Measurements from ENCODE around the gene RPAP2.
"Not testable (repeated sequence)": the region's sequence is repeated elsewhere in the genome, so short reads cannot be mapped to it uniquely, and the experiment has no call there.

The RPAP2 gene

GRCh38 chr1:92408825-92409224, 110.0 kb downstream of the RPAP2 start:
- Histone ChIP-seq H3K9me3 (ENCODE audit: control insufficient read depth in 5 of 5, low read length in 5 of 5) (peaks cover 0 to 4% (median 3%) of the 10 kb centered on the region in 5 donors), H3K36me3 (ENCODE audit: control insufficient read depth in 5 of 5, insufficient read depth in 5 of 5, low read length in 5 of 5) (no peaks in the 10 kb centered on the region), H3K4me3 (ENCODE audit: low read depth in 1 of 5, low read length in 5 of 5) (no peak overlapping the region), H3K4me1 (ENCODE audit: control insufficient read depth in 5 of 5, insufficient read depth in 5 of 5, low read length in 5 of 5) (no peaks in the 10 kb centered on the region), H3K27me3 (ENCODE audit: control insufficient read depth in 5 of 5, insufficient read depth in 4 of 5, low read length in 5 of 5) (no peaks in the 10 kb centered on the region), H3K27ac (ENCODE audit: low read depth, low read length) (no peak overlapping the region), H3K9ac (ENCODE audit: low read length in 5 of 5) (no peak overlapping the region)

- Histone ChIP-seq H3K36me3 (ENCODE audit: control insufficient read depth in 5 of 5, insufficient read depth in 5 of 5, low read length in 5 of 5) (no peaks in the 10 kb centered on the region), H3K27ac (ENCODE audit: low read depth, low read length) (no peak overlapping the region), H3K4me1 (ENCODE audit: control insufficient read depth in 5 of 5, insufficient read depth in 5 of 5, low read length in 5 of 5) (no peaks in the 10 kb centered on the region), H3K27me3 (ENCODE audit: control insufficient read depth in 5 of 5, insufficient read depth in 4 of 5, low read length in 5 of 5) (peaks cover 0 to 2% (median 0%) of the 10 kb centered on the region in 5 donors), H3K4me3 (ENCODE audit: low read depth in 1 of 5, low read length in 5 of 5) (no peak overlapping the region), H3K9me3 (ENCODE audit: control insufficient read depth in 5 of 5, low read length in 5 of 5) (no peaks in the 10 kb centered on the region), H3K9ac (ENCODE audit: low read length in 5 of 5) (no peak overlapping the region)
Observed at GRCh38 chr1:92409946-92410549, 111.2 kb downstream of the RPAP2 start.

GRCh38 chr1:92410706-92411105, 111.8 kb downstream of the RPAP2 start:
- H3K36me3 ChIP-seq (ENCODE audit: control insufficient read depth in 5 of 5, insufficient read depth in 5 of 5, low read length in 5 of 5), result no peaks in the 10 kb centered on the region
- H3K9me3 ChIP-seq (ENCODE audit: control insufficient read depth in 5 of 5, low read length in 5 of 5), result no peaks in the 10 kb centered on the region
- peaks cover 0 to 2% (median 0%) of the 10 kb centered on the region in 5 donors for H3K27me3 ChIP-seq (ENCODE audit: control insufficient read depth in 5 of 5, insufficient read depth in 4 of 5, low read length in 5 of 5)
- no peak overlapping the region for H3K9ac ChIP-seq (ENCODE audit: low read length in 5 of 5)
- no peak overlapping the region for H3K4me3 ChIP-seq (ENCODE audit: low read depth in 1 of 5, low read length in 5 of 5)
- H3K4me1 ChIP-seq (ENCODE audit: control insufficient read depth in 5 of 5, insufficient read depth in 5 of 5, low read length in 5 of 5), result no peaks in the 10 kb centered on the region
- H3K27ac ChIP-seq (ENCODE audit: low read depth, low read length), result no peak overlapping the region

- H3K9ac ChIP-seq (ENCODE audit: low read length in 5 of 5), result no peak overlapping the region
- H3K27me3 ChIP-seq (ENCODE audit: control insufficient read depth in 5 of 5, insufficient read depth in 4 of 5, low read length in 5 of 5), result peaks cover 0 to 2% (median 0%) of the 10 kb centered on the region in 5 donors
- no peak overlapping the region for H3K27ac ChIP-seq (ENCODE audit: low read depth, low read length)
- no peaks in the 10 kb centered on the region for H3K36me3 ChIP-seq (ENCODE audit: control insufficient read depth in 5 of 5, insufficient read depth in 5 of 5, low read length in 5 of 5)
- no peaks in the 10 kb centered on the region for H3K4me1 ChIP-seq (ENCODE audit: control insufficient read depth in 5 of 5, insufficient read depth in 5 of 5, low read length in 5 of 5)
- H3K9me3 ChIP-seq (ENCODE audit: control insufficient read depth in 5 of 5, low read length in 5 of 5), result no peaks in the 10 kb centered on the region
- no peak overlapping the region for H3K4me3 ChIP-seq (ENCODE audit: low read depth in 1 of 5, low read length in 5 of 5)
Observed at GRCh38 chr1:92411511-92411910, 112.7 kb downstream of the RPAP2 start.

GRCh38 chr1:92419642-92420041, 120.8 kb downstream of the RPAP2 start:
- Histone ChIP-seq H3K9me3 (ENCODE audit: control insufficient read depth in 5 of 5, low read length in 5 of 5) (no peaks in the 10 kb centered on the region), H3K9ac (ENCODE audit: low read length in 5 of 5) (no peak overlapping the region), H3K27ac (ENCODE audit: low read depth, low read length) (no peak overlapping the region), H3K4me3 (ENCODE audit: low read depth in 1 of 5, low read length in 5 of 5) (no peak overlapping the region), H3K4me1 (ENCODE audit: control insufficient read depth in 5 of 5, insufficient read depth in 5 of 5, low read length in 5 of 5) (no peaks in the 10 kb centered on the region), H3K27me3 (ENCODE audit: control insufficient read depth in 5 of 5, insufficient read depth in 4 of 5, low read length in 5 of 5) (no peaks in the 10 kb centered on the region), H3K36me3 (ENCODE audit: control insufficient read depth in 5 of 5, insufficient read depth in 5 of 5, low read length in 5 of 5) (no peaks in the 10 kb centered on the region)

- H3K4me3 ChIP-seq (ENCODE audit: low read depth in 1 of 5, low read length in 5 of 5), result no peak overlapping the region
- H3K27ac ChIP-seq (ENCODE audit: low read depth, low read length), result no peak overlapping the region
- no peaks in the 10 kb centered on the region for H3K27me3 ChIP-seq (ENCODE audit: control insufficient read depth in 5 of 5, insufficient read depth in 4 of 5, low read length in 5 of 5)
- H3K9ac ChIP-seq (ENCODE audit: low read length in 5 of 5), result no peak overlapping the region
- no peaks in the 10 kb centered on the region for H3K36me3 ChIP-seq (ENCODE audit: control insufficient read depth in 5 of 5, insufficient read depth in 5 of 5, low read length in 5 of 5)
- H3K9me3 ChIP-seq (ENCODE audit: control insufficient read depth in 5 of 5, low read length in 5 of 5), result no peaks in the 10 kb centered on the region
- H3K4me1 ChIP-seq (ENCODE audit: control insufficient read depth in 5 of 5, insufficient read depth in 5 of 5, low read length in 5 of 5), result no peaks in the 10 kb centered on the region
Observed at GRCh38 chr1:92424381-92424780, 125.5 kb downstream of the RPAP2 start.

- H3K4me1 ChIP-seq (ENCODE audit: control insufficient read depth in 5 of 5, insufficient read depth in 5 of 5, low read length in 5 of 5), result no peaks in the 10 kb centered on the region
- H3K27me3 ChIP-seq (ENCODE audit: control insufficient read depth in 5 of 5, insufficient read depth in 4 of 5, low read length in 5 of 5), result no peaks in the 10 kb centered on the region
- H3K4me3 ChIP-seq (ENCODE audit: low read depth in 1 of 5, low read length in 5 of 5), result no peak overlapping the region
- H3K9ac ChIP-seq (ENCODE audit: low read length in 5 of 5), result no peak overlapping the region
- H3K27ac ChIP-seq (ENCODE audit: low read depth, low read length), result no peak overlapping the region
- no peaks in the 10 kb centered on the region for H3K36me3 ChIP-seq (ENCODE audit: control insufficient read depth in 5 of 5, insufficient read depth in 5 of 5, low read length in 5 of 5)
- no peaks in the 10 kb centered on the region for H3K9me3 ChIP-seq (ENCODE audit: control insufficient read depth in 5 of 5, low read length in 5 of 5)
Observed at GRCh38 chr1:92425617-92426016, 126.8 kb downstream of the RPAP2 start.

- H3K9ac ChIP-seq (ENCODE audit: low read length in 5 of 5), result no peak overlapping the region
- H3K27me3 ChIP-seq (ENCODE audit: control insufficient read depth in 5 of 5, insufficient read depth in 4 of 5, low read length in 5 of 5), result no peaks in the 10 kb centered on the region
- no peaks in the 10 kb centered on the region for H3K36me3 ChIP-seq (ENCODE audit: control insufficient read depth in 5 of 5, insufficient read depth in 5 of 5, low read length in 5 of 5)
- H3K4me1 ChIP-seq (ENCODE audit: control insufficient read depth in 5 of 5, insufficient read depth in 5 of 5, low read length in 5 of 5), result no peaks in the 10 kb centered on the region
- no peaks in the 10 kb centered on the region for H3K9me3 ChIP-seq (ENCODE audit: control insufficient read depth in 5 of 5, low read length in 5 of 5)
- H3K4me3 ChIP-seq (ENCODE audit: low read depth in 1 of 5, low read length in 5 of 5), result no peak overlapping the region
- H3K27ac ChIP-seq (ENCODE audit: low read depth, low read length), result no peak overlapping the region
Observed at GRCh38 chr1:92430030-92430429, 131.2 kb downstream of the RPAP2 start.

- H3K9me3 ChIP-seq (ENCODE audit: control insufficient read depth in 5 of 5, low read length in 5 of 5); H3K4me1 ChIP-seq (ENCODE audit: control insufficient read depth in 5 of 5, insufficient read depth in 5 of 5, low read length in 5 of 5); H3K4me3 ChIP-seq (ENCODE audit: low read depth in 1 of 5, low read length in 5 of 5); H3K36me3 ChIP-seq (ENCODE audit: control insufficient read depth in 5 of 5, insufficient read depth in 5 of 5, low read length in 5 of 5); H3K27ac ChIP-seq (ENCODE audit: low read depth, low read length); H3K9ac ChIP-seq (ENCODE audit: low read length in 5 of 5); H3K27me3 ChIP-seq (ENCODE audit: control insufficient read depth in 5 of 5, insufficient read depth in 4 of 5, low read length in 5 of 5): not testable (repeated sequence)
Observed at GRCh38 chr1:92434572-92434971, 135.7 kb downstream of the RPAP2 start.

- H3K4me3 ChIP-seq (ENCODE audit: low read depth in 1 of 5, low read length in 5 of 5), result no peak overlapping the region
Observed at GRCh38 chr1:92439291-92439690, 140.4 kb downstream of the RPAP2 start.

GRCh38 chr1:92441316-92441696, 142.4 kb downstream of the RPAP2 start:
- H3K9me3 ChIP-seq (ENCODE audit: control insufficient read depth in 5 of 5, low read length in 5 of 5), result peaks cover 0 to 4% (median 0%) of the 10 kb centered on the region in 5 donors
- no peaks in the 10 kb centered on the region for H3K36me3 ChIP-seq (ENCODE audit: control insufficient read depth in 5 of 5, insufficient read depth in 5 of 5, low read length in 5 of 5)
- no peak overlapping the region for H3K9ac ChIP-seq (ENCODE audit: low read length in 5 of 5)
- H3K27me3 ChIP-seq (ENCODE audit: control insufficient read depth in 5 of 5, insufficient read depth in 4 of 5, low read length in 5 of 5), result no peaks in the 10 kb centered on the region
- no peaks in the 10 kb centered on the region for H3K4me1 ChIP-seq (ENCODE audit: control insufficient read depth in 5 of 5, insufficient read depth in 5 of 5, low read length in 5 of 5)
- no peak overlapping the region for H3K27ac ChIP-seq (ENCODE audit: low read depth, low read length)
- H3K4me3 ChIP-seq (ENCODE audit: low read depth in 1 of 5, low read length in 5 of 5), result peak overlapping the region in 1 of 5 donors; percentile 61

More at GRCh38 chr1:92439291-92439690, 140.4 kb downstream of the RPAP2 start:
- Histone ChIP-seq H3K4me1 (ENCODE audit: control insufficient read depth in 5 of 5, insufficient read depth in 5 of 5, low read length in 5 of 5) (no peaks in the 10 kb centered on the region), H3K27me3 (ENCODE audit: control insufficient read depth in 5 of 5, insufficient read depth in 4 of 5, low read length in 5 of 5) (no peaks in the 10 kb centered on the region), H3K36me3 (ENCODE audit: control insufficient read depth in 5 of 5, insufficient read depth in 5 of 5, low read length in 5 of 5) (no peaks in the 10 kb centered on the region), H3K9ac (ENCODE audit: low read length in 5 of 5) (no peak overlapping the region), H3K9me3 (ENCODE audit: control insufficient read depth in 5 of 5, low read length in 5 of 5) (peaks cover 0 to 7% (median 0%) of the 10 kb centered on the region in 5 donors), H3K27ac (ENCODE audit: low read depth, low read length) (no peak overlapping the region)

Data from subcutaneous abdominal adipose tissue (tissue), 5 donors.